GM13976 (cell line): ENCODE measurements around the gene SPRN.

Experiments
- DNase-seq: peaks from one replicate; pipeline ENCODE4 v3.0.0; 2012; ENCODE audit warnings: low spot score
- CTCF ChIP-seq: IDR thresholded peaks from 2 replicates; pipeline ENCODE4 v1.5.1; 2012; ENCODE audit warnings: borderline replicate concordance, mild to moderate bottlenecking; ENCODE audit not compliant: insufficient read depth; ENCODE audit errors: extremely low read depth, missing control alignments, control extremely low read depth
- in situ Hi-C: fragments of 300-500 bp; cut with MboI; formaldehyde crosslinking; loops from one replicate; pipeline ENCODE4 v1.12.0; 2022; ENCODE audit warnings: low sequenced_read_pairs, mixed read lengths, inconsistent platforms; ENCODE audit not compliant: unreplicated experiment

The SPRN gene

GRCh38 chr10:133460208-133460769, 35.9 kb upstream of the SPRN start:
- peak; percentile 24 for DNase-seq
- in situ Hi-C loops: no loop called here
- no peak for TF ChIP-seq CTCF

- TF ChIP-seq CTCF: no peak
- in situ Hi-C loops: no loop called here
- no peak for DNase-seq
Observed at GRCh38 chr10:133459454-133460207, 35.2 kb upstream of the SPRN start.

GRCh38 chr10:133458710-133459453, 34.5 kb upstream of the SPRN start:
- no peak for DNase-seq
- in situ Hi-C loops: no loop called here
- no peak for TF ChIP-seq CTCF

- TF ChIP-seq CTCF: no peak
- in situ Hi-C loops: no loop called here
- DNase-seq: no peak
Observed at GRCh38 chr10:133458021-133458709, 33.7 kb upstream of the SPRN start.

GRCh38 chr10:133457100-133457841, 32.8 kb upstream of the SPRN start:
- in situ Hi-C loops: no loop called here
- DNase-seq: no peak
- TF ChIP-seq CTCF: no peak
